ENCODE results near the gene CITED4.

CITED4 gene, protein sequence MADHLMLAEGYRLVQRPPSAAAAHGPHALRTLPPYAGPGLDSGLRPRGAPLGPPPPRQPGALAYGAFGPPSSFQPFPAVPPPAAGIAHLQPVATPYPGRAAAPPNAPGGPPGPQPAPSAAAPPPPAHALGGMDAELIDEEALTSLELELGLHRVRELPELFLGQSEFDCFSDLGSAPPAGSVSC

GRCh38 chr1:40862008-40862863 lies at the start of gene CITED4:
TSS of gene CITED4 (minus strand) at chr1:40862363. CDS start at chr1:40862127, 236 bp downstream.
- Histone ChIP-seq H3K9me3 (no peaks in the 10 kb centered on the region), H3K36me3 (no peaks in the 10 kb centered on the region), H3K27me3 (no peaks in the 10 kb centered on the region), H3K4me3 (peak within 1 kb of the TSS; percentile 83 to 91), H3K4me1 (peaks cover 0 to 32% (median 21%) of the 10 kb centered on the region in 4 donors), H3K27ac (peak within 1 kb of the TSS; percentile 83 to 95)
- DNase-seq: peak; percentile 94 to 96
- intact Hi-C loops (cut with DNase I; ENCODE audit: low total_unique reads): loop anchor here (5.0 kb wide), 2 partner anchors 85 to 380 kb away; partner anchors contain the start of gene SCMH1
- TF ChIP-seq, protein P1, sequence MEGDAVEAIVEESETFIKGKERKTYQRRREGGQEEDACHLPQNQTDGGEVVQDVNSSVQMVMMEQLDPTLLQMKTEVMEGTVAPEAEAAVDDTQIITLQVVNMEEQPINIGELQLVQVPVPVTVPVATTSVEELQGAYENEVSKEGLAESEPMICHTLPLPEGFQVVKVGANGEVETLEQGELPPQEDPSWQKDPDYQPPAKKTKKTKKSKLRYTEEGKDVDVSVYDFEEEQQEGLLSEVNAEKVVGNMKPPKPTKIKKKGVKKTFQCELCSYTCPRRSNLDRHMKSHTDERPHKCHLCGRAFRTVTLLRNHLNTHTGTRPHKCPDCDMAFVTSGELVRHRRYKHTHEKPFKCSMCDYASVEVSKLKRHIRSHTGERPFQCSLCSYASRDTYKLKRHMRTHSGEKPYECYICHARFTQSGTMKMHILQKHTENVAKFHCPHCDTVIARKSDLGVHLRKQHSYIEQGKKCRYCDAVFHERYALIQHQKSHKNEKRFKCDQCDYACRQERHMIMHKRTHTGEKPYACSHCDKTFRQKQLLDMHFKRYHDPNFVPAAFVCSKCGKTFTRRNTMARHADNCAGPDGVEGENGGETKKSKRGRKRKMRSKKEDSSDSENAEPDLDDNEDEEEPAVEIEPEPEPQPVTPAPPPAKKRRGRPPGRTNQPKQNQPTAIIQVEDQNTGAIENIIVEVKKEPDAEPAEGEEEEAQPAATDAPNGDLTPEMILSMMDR (IDR thresholded peaks at IDR 0.05): peak; percentile 17 to 28

- TF ChIP-seq, protein P1 (IDR thresholded peaks at IDR 0.05): no peak
- no peaks in the 10 kb centered on the region for H3K27me3 ChIP-seq
- no peaks in the 10 kb centered on the region for H3K36me3 ChIP-seq
- intact Hi-C loops (cut with DNase I; ENCODE audit: low total_unique reads): no loop called here
- no peak overlapping the region for H3K27ac ChIP-seq
- DNase-seq: no peak
- no peak overlapping the region for H3K4me3 ChIP-seq
- no peaks in the 10 kb centered on the region for H3K9me3 ChIP-seq
- H3K4me1 ChIP-seq: no peaks in the 10 kb centered on the region
Measured at GRCh38 chr1:40911105-40911504, 48.9 kb upstream of the CITED4 start.

DNA sequence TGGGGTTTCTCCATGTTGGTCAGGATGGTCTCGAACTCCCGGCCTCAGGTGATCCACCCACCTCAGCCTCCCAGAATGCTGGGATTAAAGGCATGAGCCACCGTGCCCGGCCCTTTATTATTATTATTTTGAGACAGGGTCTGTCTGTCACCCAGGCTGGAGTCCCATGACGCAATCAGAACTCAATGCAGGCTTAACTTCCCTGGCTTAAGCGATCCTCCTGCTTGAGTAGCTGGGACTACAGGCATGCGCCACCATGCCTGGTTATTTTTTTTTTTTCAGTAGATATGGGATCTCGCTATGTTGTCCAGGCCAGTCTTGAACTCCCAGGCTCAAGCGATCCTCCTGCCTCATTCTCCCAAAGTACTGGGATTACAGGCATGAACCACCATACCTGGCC lies 47.1 kb upstream of the CITED4 start:
- no peaks in the 10 kb centered on the region for H3K9me3 ChIP-seq
- no peaks in the 10 kb centered on the region for H3K4me1 ChIP-seq
- no peaks in the 10 kb centered on the region for H3K27me3 ChIP-seq
- TF ChIP-seq, protein P1 (IDR thresholded peaks at IDR 0.05): no peak
- H3K27ac ChIP-seq: no peak overlapping the region
- no peak for DNase-seq
- intact Hi-C loops (cut with DNase I; ENCODE audit: low total_unique reads): no loop called here
- H3K4me3 ChIP-seq: no peak overlapping the region
- H3K36me3 ChIP-seq: no peaks in the 10 kb centered on the region

- Histone ChIP-seq H3K9me3 (no peaks in the 10 kb centered on the region), H3K27ac (no peak overlapping the region), H3K27me3 (no peaks in the 10 kb centered on the region), H3K4me3 (no peak overlapping the region), H3K36me3 (no peaks in the 10 kb centered on the region), H3K4me1 (no peaks in the 10 kb centered on the region)
- DNase-seq: no peak
- intact Hi-C loops (cut with DNase I; ENCODE audit: low total_unique reads): no loop called here
- TF ChIP-seq, protein P1 (IDR thresholded peaks at IDR 0.05): no peak
Measured at GRCh38 chr1:40908350-40908749, 46.2 kb upstream of the CITED4 start.

DNA sequence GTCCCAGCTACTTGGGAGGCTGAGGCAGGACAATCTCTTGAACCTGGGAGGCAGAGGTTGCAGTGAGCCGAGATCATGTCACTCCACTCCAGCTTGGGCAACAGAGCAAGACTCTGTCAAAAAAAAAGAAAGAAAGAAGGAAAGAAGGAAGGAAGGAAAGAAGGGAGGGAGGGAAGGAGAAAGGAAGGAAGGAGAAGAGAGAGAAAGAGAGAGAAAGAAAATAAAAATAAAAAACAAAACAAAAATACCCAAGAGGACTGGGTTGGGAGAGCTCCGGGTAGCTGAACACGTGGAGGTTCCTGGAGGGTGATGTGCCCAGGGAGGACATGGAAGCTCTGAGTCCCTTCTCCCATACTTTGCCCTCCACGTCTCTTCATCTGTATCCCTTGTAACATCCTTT lies 45.7 kb upstream of the CITED4 start:
- intact Hi-C loops (cut with DNase I; ENCODE audit: low total_unique reads): no loop called here
- Histone ChIP-seq H3K9me3 (no peaks in the 10 kb centered on the region), H3K27ac (no peak overlapping the region), H3K4me1 (no peaks in the 10 kb centered on the region), H3K27me3 (no peaks in the 10 kb centered on the region), H3K36me3 (no peaks in the 10 kb centered on the region), H3K4me3 (no peak overlapping the region)
- no peak for DNase-seq
- TF ChIP-seq, protein P1 (IDR thresholded peaks at IDR 0.05): no peak
